PC-9 (cell line): ENCODE data around the gene UBE2G1. TPM values are rescaled to one million over a fixed set of nuclear protein-coding genes. Genes with fewer than 3 reads are reported as not detected.
A peak's percentile ranks its signal among the peaks of the same experiment; 100 is the strongest.

Experiments
- BruUV-seq: library from RNA; stranded (reverse); fragments of 400-500 nt; replicated peaks from 2 replicates; lab custom pipeline; 2021; lab: Mats Ljungman, UMichigan
- CTCF ChIA-PET: fragments of 300-600 bp; sonication (Branson Sonifier 250); formaldehyde crosslinking; loops from one replicate; lab custom pipeline; 2022; ENCODE audit warnings: antibody characterized with exemption; lab: Charles Lee
- POLR2A ChIA-PET: fragments of 300-600 bp; sonication (Branson Sonifier 250); formaldehyde crosslinking; loops from one replicate; lab custom pipeline; 2022; ENCODE audit warnings: antibody characterized with exemption; ENCODE audit not compliant: unreplicated experiment; lab: Charles Lee
- DNase-seq, 2 experiments: peaks; one replicate each; pipeline versions ENCODE4 v3.0.0 to v3.0.0-alpha.2; 2015 to 2022; ENCODE audit warnings: mixed read lengths in 1 of 2
- H2AFZ ChIP-seq: fragments of 200-600 bp; sonication (generic); 2 replicates; pipeline ENCODE4 v1.8.1; 2017; ENCODE audit warnings: antibody characterized with exemption
- H3F3A ChIP-seq: fragments of 200-600 bp; sonication (generic); 2 replicates; pipeline ENCODE4 v1.8.1; 2017; ENCODE audit warnings: antibody characterized with exemption, mild to moderate bottlenecking, low read depth; ENCODE audit not compliant: insufficient read depth
- H3K27ac ChIP-seq: fragments of 200-600 bp; sonication (generic); 2 replicates; pipeline ENCODE4 v1.6.1; 2016; ENCODE audit warnings: mixed run types
- H3K27me3 ChIP-seq: fragments of 200-600 bp; sonication (generic); 2 replicates; pipeline ENCODE4 v1.6.1; 2016; ENCODE audit warnings: low read depth, mixed run types; ENCODE audit not compliant: insufficient read depth
- H3K36me3 ChIP-seq: fragments of 200-600 bp; sonication (generic); 2 replicates; pipeline ENCODE4 v1.6.1; 2016; ENCODE audit warnings: low read depth, mixed run types
- H3K4me1 ChIP-seq: fragments of 200-600 bp; sonication (generic); replicated peaks from 2 replicates; pipeline ENCODE4 v1.6.1; 2016; ENCODE audit warnings: mixed run types; ENCODE audit not compliant: insufficient read depth
- H3K4me2 ChIP-seq: fragments of 200-600 bp; sonication (generic); 2 replicates; pipeline ENCODE4 v1.6.1; 2017; ENCODE audit warnings: mixed run types
- H3K4me3 ChIP-seq: fragments of 200-600 bp; sonication (generic); 2 replicates; pipeline ENCODE4 v1.6.1; 2016; ENCODE audit warnings: mixed run types
- H3K79me2 ChIP-seq: fragments of 200-600 bp; sonication (generic); 2 replicates; pipeline ENCODE4 v1.6.1; 2017; ENCODE audit warnings: low read depth, mixed run types
- H3K9me2 ChIP-seq: fragments of 200-600 bp; sonication (generic); 2 replicates; pipeline ENCODE4 v1.8.1; 2017; ENCODE audit warnings: mild to moderate bottlenecking; ENCODE audit not compliant: insufficient read depth
- H3K9me3 ChIP-seq: fragments of 200-600 bp; sonication (generic); 2 replicates; pipeline ENCODE4 v1.8.1; 2016; ENCODE audit warnings: low read depth; ENCODE audit not compliant: insufficient read depth
- H4K20me1 ChIP-seq: fragments of 200-600 bp; sonication (generic); 2 replicates; pipeline ENCODE4 v1.8.1; 2017; ENCODE audit not compliant: insufficient read depth
- CTCF ChIP-seq: fragments of 200-600 bp; sonication (generic); conservative IDR thresholded peaks from 2 replicates; pipeline ENCODE4 v1.6.1; 2017; ENCODE audit warnings: mixed run types, antibody characterized with exemption, mild to moderate bottlenecking, moderate library complexity
- EZH2 ChIP-seq: fragments of 200-600 bp; sonication (generic); IDR thresholded peaks from 2 replicates; pipeline ENCODE4 v1.8.0; 2017; ENCODE audit warnings: antibody characterized with exemption, low read depth
- intact Hi-C: fragments of 100-400 bp; cut with micrococcal nuclease; formaldehyde crosslinking; loops from one replicate; pipeline ENCODE4 v1.10.0; 2022; ENCODE audit not compliant: unreplicated experiment
- total RNA-seq: library from RNA; stranded (reverse); gene quantifications from 2 replicates; pipeline ENCODE4 v1.2.3, GENCODE V29; 2021

Gene UBE2G1
- total RNA-seq, 1 experiment from 2014 or later, result 111 TPM

DNA sequence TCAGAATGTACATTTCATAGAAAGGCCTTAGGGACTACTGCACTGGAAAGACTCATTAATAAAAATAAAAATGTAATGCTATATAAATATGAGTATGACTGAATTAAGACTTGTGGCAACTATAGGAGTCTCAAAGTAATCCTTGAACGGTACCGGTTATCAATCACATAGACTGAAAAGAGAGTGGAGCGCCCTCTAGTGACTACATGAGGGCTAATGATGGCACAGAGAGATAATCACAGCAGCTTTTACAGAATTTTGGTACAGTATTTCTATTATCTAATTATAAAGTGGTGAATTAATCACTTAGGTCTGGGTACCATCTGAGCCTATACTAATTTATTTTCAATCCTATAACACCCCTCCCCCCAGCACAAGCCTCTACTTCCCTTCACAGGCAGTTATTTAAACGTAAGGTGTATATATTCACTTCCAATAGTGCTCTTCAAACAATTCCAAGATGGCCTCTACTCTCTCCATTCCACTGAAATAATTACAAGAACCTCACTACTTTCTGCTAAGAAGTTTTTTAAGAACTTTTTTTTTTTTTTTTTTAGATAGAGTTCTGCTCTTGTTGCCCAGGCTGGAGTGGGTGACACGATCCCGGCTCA lies 62.0 kb downstream of the UBE2G1 start:
- ChIA-PET CTCF (interaction anchor here (0.7 to 1.0 kb wide), 3 partner anchors 19 to 217 kb away, joined by 5 to 13 read pairs (median 6); no protein-coding TSS in a partner anchor), POLR2A (no interaction called here)
- Histone ChIP-seq H4K20me1 (peaks cover 54% of the 10 kb centered on the region), H3K4me1 (no peaks in the 10 kb centered on the region), H3K79me2 (peaks cover 44% of the 10 kb centered on the region), H3K27me3 (no peaks in the 10 kb centered on the region), H3K9me3 (no peaks in the 10 kb centered on the region), H3K4me3 (no peak overlapping the region), H3K4me2 (no peak overlapping the region), H3K9me2 (no peaks in the 10 kb centered on the region), H3F3A (peaks cover 49% of the 10 kb centered on the region; the same call in 1 of the 2 replicates), H3K36me3 (peaks cover 5% of the 10 kb centered on the region; the same call in 1 of the 2 replicates), H3K27ac (no peak overlapping the region), H2AFZ (no peak overlapping the region)
- BruUV-seq, result no TSS peak
- intact Hi-C loops, result loop anchor here (1.0 to 10.0 kb wide), 2 partner anchors 60 to 109 kb away; partner anchors contain the start of gene UBE2G1
- peak in 1 of 2 experiments; percentile 11 for DNase-seq
- TF ChIP-seq EZH2, result no peak
- TF ChIP-seq CTCF, result peak; percentile 84

GRCh38 chr17:4301066-4301465 lies 65.4 kb downstream of the UBE2G1 start:
- no peaks in the 10 kb centered on the region for H3K9me2 ChIP-seq
- no peak for DNase-seq
- H2AFZ ChIP-seq, result no peak overlapping the region
- H4K20me1 ChIP-seq, result peaks cover 48% of the 10 kb centered on the region
- no peak overlapping the region for H3K4me3 ChIP-seq
- TF ChIP-seq EZH2 (no peak), CTCF (no peak)
- ChIA-PET POLR2A (no interaction called here), CTCF (no interaction called here)
- H3K27me3 ChIP-seq, result no peaks in the 10 kb centered on the region
- H3K36me3 ChIP-seq, result peaks cover 5% of the 10 kb centered on the region; the same call in 1 of the 2 replicates
- no peaks in the 10 kb centered on the region for H3K4me1 ChIP-seq
- no peak overlapping the region for H3K4me2 ChIP-seq
- peaks cover 41% of the 10 kb centered on the region for H3K79me2 ChIP-seq
- BruUV-seq, result no TSS peak
- H3K9me3 ChIP-seq, result no peaks in the 10 kb centered on the region
- no peak overlapping the region for H3K27ac ChIP-seq
- intact Hi-C loops, result loop anchor here (10.0 kb wide), 1 partner anchor 64 kb away; the partner anchor contains the start of gene UBE2G1
- peaks cover 43% of the 10 kb centered on the region; the same call in 1 of the 2 replicates for H3F3A ChIP-seq

- H2AFZ ChIP-seq, result no peak overlapping the region
- CTCF ChIA-PET, result no interaction called here
- no peaks in the 10 kb centered on the region for H3K9me3 ChIP-seq
- no peaks in the 10 kb centered on the region for H3K9me2 ChIP-seq
- no peak for DNase-seq
- peaks cover 35% of the 10 kb centered on the region for H4K20me1 ChIP-seq
- H3K27ac ChIP-seq, result no peak overlapping the region
- no peak overlapping the region for H3K4me2 ChIP-seq
- 0 out of 2 replicates have a peak, but pooled peaks cover 3% of the 10 kb centered on the region for H3K36me3 ChIP-seq
- H3K79me2 ChIP-seq, result peaks cover 30% of the 10 kb centered on the region
- intact Hi-C loops, result no loop called here
- no peak overlapping the region for H3K4me3 ChIP-seq
- no peak for TF ChIP-seq CTCF
- TF ChIP-seq EZH2, result no peak
- no peaks in the 10 kb centered on the region for H3K27me3 ChIP-seq
- peaks cover 29% of the 10 kb centered on the region; the same call in 1 of the 2 replicates for H3F3A ChIP-seq
- H3K4me1 ChIP-seq, result no peaks in the 10 kb centered on the region
- no TSS peak for BruUV-seq
- POLR2A ChIA-PET, result no interaction called here
Measured at GRCh38 chr17:4297351-4297750, 69.1 kb downstream of the UBE2G1 start.
